ENCODE measurements around the gene HGFAC.

The HGFAC gene

DNA sequence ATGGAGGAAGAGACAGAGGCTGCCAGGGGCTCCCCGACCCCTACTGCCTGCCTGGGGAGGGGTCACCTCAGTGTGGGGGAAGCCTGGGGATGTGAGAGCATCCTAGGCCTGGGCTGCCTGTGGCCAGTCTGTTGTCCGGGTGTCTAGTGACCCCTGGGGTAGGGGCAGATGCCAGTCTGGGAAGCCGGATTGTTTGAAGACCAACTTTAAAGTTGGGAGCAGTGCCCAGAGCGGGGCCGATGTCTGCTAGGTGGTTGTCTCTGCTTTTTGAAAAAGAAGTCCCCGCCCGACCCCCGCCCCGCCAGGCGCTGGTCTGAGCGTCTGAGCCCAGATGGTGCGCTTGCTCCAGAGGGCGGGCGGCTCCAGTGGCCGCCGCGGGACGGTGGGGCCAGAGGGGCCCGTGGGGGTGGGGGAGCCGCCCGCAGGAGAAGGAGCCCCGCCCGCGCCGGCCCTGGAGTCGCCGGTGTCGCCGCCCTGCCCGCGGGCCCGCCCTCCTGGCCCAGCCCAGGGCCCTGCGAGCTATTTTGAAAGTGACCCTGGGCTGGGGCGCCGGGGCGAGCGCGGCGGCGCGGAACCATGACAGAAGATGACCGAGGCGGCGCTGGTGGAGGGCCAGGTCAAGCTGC lies 21.1 kb downstream of the HGFAC start, which contains the start of gene DOK7:
Gene DOK7, plus strand, starts transcription at position 517 of the 626 bp plus-strand sequence. Its CDS starts 70 bp downstream, at position 587.
- no peak for DNase-seq (ENCODE audit: low spot score)

DNA sequence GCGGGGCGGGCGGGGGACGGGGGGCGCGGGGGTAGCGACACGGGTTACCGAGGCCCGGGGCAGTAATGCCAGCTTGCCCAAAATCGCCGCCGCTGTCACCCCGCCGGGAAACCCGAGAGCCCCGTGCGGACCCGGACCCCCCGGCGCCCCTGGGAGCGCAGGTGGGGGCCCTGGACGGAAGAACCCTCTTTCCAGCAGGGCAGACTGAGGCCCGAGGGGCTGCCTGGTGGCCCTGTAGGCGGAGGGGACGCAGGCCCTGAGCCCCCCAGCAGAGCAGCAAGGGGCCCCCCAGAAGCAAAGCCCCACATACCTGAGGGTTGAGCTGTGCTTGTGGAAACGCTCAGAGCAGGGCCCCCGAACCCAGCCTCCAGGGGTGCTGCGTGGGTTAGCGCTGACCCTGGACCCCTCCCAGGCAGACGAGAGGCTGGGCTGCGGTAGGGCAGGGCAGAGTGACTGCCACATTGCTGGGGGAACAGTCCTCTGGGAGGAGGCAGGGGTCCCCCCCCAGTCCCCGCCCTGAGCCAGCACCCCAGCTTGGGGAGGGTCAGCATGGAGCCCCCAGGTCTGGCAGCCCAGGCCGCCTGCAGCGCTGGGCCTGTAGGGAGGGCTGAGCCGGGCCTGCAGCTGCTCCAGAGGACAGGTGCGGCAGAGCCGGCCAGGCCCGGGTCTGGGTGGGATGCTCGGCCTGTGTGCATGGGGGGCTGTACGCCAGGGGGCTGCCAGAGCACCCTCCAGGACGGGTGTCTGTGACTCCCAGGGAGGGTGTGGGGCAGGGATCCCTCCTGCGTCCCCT lies 22.0 kb downstream of the HGFAC start:
- no peak for DNase-seq (ENCODE audit: low spot score)

DNA sequence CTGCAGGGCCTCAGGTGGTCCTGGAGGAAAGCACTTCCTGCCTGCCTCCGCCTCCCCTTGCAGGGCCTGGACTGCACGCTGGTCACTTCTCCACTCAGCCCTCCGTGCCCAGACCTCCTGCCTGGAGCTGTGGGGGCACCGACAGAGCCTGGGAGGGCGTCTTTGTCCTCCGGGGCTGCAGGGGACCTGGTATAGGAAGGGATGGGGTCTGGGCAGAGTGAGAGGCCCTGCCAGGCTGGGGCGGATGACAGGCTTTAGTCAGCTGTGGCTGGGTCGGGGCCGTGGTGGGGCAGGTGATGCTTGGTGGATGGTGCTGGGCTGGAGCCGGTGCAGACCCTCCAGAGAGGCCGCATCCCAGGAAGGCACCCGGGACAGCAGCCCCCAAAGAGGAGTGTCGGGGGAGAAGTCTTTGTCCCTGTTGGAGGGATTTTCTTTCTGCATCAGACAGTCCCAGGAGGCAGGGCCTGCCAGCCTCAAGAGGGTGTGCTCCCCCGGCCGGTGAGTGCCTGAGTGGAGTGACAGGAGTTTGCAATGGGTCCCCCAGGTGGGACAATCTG lies 22.7 kb downstream of the HGFAC start:
- DNase-seq (ENCODE audit: low spot score), result no peak

DNA sequence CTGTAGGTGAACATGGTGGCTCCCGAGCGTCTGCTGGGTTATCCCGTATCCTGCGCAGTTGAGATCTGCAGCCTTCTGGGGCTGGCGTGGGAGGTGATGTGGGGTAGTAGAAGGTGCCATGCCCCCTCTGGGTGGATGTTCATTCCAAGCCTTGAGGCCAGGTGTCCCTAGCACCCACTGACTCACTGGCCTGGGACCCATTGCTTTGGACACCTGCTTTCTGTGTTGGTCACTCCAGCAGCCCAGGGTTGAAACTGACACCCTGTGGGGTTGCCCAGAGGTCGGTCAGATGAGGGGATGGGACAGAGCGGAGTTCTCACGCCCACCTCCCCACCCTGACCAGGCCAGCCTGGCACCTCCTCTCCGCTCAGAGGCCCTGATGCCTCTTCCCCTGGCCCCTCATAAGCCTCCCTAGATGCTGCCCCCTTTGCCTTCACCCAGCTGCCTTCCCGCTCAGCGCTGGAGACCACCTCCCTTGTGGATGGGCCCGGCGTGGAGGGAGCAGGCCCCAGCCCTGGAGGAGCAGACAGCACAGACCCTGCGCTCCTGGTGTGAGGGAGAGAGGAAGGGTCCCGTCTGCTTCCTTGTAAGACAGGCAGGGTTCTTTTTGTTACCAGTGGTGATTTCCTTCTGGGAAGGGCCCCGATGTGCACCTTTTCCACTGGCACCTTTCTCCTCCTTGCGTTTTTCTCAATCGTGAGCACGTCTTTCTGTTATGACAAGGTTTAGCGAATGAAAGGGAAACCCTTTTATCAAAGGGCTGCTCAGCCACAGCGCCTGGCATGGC lies 23.3 kb downstream of the HGFAC start:
- DNase-seq (ENCODE audit: low spot score), result no peak

DNA sequence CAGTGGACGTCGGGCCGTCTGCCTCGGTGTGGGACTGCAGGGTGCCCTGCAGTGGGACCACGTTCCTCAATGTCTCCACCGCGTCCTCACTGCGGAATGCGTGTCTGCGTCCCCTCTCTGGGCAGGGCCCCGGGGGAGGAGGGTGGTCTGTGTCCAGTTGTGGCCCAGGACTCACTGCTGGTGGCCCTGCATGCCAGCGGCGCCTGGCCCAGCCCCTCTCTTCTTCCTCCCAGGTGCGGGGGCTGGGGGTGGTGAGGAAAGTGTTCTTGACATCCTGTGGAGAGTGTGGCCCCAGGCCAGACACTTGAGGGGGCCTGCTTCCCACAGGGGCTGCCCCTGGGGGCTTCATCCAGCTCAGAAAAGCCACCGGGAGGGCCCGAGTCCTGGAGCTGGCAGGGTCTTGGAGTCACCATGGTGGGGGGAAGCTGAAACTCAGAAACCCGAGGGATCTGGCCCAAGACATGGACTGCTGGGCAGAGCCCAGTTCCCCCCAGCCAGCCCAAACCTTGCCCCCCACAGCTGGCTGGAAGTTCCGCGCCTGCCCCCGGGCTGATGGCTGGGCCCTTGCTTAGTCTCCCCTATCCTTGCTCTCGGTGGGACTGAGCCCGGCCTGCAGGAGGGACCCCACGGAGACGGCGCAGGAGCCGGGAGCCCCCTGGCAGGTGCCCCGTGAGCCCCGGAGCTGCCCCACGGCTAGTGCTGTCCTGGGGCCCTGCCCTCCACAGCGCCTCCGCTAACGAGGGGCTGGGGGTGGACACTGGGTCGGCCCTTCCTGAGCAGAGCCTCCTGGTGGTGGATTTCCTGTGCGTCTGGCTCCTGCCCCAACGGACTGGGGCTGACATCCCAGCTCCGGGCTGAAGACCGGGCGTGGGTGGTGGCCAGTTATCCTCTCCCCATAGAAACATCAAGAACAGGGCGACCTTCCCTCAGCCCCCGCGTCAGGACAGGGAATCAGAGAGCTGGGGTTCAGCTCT lies 24.2 kb downstream of the HGFAC start:
- DNase-seq (ENCODE audit: low spot score), result no peak

DNA sequence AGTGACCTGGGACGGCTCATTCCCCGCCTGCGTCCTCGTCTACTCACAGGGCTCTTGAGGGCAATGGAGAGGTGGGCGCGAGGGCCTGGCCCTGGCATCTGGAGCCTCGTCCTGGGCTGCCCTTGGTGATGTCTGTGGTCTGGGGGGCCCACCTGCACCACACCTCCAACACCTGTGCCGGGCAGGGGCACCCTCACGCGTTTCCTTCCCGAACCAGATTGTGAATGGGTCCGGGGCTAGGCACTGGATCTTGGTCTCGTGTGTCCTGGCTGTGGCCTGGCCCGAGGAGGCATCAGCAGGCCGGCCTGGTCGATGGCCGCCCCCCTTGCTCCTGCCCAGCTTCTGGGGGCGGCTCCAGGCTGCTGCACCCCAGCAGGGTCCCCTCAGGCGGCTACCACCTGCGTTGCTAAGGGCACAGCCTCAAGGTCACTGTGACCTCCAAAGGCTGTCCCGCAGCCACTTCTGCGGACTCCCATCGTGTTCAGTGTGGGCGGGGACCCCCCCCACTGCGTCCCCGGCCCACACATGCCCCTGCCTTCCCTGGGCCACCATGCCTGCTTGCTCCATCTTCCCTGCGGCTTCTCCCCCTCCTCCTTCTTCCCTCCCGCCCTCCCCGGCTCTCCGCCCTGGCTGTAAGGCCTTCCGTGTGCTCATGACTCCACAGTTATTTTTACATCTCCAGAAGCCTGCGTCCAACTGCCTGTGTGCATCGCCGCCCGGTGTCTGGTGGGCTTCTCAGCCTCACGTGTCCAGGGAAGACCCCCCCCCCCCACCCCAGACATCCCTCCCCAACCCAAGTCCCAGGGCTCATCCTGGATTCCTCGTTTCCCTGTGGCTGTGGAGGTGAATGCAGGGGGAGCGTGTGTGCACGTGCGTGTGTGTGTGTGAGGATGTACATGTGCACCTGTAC lies 25.2 kb downstream of the HGFAC start:
- no peak for DNase-seq (ENCODE audit: low spot score)

DNA sequence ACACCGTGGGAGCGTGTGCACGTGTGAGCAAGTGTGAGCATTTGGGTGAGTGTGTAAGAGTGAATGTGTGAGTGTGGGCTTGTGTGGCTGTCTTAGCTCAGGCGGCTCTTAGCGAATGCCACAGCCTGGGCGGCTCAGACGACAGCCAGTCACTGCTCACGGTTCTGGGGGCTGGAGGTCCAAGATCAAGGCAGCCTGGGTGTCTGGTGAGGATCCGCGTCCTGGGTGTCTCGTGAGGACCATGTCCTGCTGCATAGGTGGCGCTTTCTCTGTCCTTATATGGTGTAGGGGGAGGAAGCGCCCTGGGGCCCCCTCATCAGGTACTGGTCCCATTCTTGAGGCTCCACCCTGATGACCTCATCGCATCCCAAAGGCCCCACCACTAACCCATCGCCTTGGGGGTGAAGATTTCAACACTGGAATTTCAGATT lies 25.8 kb downstream of the HGFAC start:
- no peak for DNase-seq (ENCODE audit: low spot score)

DNA sequence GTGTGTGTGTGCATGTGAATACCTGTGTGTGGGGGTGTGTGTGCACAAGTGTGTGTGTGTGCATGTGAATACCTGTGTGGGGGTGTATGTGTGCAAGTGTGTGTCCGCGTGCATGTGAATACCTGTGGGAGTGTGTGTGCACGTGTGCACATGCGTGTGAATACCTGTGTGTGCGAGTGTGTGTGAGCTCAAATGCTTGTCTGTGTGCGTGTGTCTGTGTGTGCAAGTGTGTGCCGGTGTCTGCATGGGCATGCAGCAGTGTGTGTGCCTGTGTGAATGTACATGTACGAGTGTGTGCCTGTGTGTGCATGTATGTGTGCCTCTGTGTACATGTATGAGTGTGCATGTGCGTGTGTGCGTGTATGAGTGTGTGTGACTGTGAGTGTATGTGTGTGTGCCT lies 26.4 kb downstream of the HGFAC start:
- no peak for DNase-seq (ENCODE audit: low spot score)

DNA sequence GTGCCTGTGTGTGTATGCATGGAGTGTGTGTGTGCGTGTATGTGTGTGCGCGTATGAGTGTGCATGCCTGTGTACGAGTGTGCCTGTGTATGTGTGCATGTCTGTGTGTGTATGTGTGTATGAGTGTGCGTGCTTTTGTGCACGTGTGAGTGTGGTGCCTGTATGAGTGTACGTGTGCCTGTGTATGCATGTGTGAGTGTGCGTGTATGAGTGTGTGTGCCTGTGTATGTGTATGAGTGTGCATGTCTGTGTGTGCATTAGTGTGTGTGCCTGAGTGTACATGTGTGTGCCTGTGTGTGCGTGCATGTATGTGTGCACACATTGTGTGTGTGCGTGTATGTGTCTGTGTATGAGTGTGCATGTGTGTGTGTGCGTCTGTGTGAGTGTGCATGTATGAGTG lies 27.0 kb downstream of the HGFAC start:
- DNase-seq (ENCODE audit: low spot score), result no peak

DNA sequence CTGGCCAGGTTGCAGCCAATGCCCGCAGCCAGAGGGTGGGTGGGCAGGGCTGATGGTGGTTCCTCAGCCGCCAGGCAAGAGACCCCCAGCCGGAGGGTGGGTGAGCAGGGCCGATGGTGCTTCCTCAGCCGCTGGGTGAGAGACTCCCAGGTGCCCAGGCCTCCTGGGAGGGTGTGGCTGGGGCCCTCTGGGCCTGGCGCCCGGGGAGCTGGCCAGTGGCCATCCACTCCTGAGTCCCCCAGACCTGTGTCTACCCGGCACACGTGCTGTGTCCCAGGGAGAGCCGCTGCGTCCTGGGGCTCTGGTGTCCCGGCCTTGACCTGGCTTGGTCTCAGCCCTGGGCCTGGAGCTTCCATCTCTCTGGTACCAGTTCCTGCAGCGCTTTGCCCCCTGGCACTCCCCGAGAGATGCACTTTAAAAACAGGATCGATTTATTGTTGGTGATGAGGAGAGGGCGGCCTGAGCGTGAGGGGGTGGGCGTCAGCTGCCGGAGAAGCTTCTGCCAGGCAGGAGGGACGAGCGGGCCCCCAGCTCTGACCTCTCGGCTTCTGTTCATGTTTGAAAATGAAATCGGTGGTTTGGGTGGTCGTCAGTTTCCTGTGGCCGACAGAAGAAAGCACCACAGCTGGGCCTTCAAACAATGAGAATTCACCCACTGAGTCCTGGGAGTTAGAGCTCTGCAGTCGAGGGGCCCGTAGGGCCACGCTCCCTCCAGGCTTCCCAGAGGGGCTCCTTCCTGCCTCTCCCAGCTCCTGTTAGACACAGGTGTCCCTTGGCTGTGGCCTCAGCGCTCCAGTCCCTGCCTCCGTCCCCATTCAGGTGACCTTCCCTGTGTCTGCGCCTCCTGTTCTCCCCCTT lies 27.8 kb downstream of the HGFAC start:
- no peak for DNase-seq (ENCODE audit: low spot score)

DNA sequence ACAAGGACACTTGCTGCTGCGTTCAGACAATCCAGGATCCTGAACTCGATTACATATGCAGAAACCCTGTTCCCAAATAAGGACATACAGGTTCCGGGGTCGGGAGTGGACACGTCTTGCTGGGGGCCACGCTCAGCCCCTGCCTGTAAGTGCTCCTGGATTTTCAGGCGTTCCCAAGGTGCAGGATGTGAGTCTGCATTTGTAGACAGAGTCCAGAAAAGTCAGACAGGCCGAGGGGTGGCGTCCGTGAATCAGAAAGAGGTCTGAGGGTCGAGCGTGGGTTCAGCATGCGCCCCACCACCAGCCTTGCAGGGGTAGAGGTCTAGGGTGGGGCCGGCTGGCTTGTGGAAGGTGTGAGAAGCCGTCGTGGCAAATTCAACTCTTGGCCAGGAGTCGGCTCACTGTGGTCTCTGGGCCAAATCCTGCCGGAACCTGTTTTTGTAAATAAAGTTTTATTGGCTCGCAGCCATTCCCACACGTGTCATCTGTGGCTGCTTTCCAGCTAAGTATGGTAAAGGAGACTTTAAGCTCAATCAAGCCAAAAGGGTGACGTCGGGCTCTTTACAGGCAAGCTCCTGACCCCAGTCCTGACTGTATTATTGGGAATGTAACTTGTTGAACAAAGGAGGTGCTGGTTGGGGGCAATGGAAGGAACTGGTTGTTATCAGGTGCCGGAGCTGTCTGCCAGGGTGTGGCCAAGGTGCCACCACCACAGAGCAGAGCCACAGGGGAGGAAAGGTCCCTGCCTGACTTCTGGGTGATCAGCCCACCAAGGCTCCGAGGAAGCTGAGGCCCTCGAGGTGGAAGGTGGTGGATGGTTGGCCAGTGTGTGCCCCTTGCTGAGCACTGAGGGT lies 28.7 kb downstream of the HGFAC start:
- no peak for DNase-seq (ENCODE audit: low spot score)

DNA sequence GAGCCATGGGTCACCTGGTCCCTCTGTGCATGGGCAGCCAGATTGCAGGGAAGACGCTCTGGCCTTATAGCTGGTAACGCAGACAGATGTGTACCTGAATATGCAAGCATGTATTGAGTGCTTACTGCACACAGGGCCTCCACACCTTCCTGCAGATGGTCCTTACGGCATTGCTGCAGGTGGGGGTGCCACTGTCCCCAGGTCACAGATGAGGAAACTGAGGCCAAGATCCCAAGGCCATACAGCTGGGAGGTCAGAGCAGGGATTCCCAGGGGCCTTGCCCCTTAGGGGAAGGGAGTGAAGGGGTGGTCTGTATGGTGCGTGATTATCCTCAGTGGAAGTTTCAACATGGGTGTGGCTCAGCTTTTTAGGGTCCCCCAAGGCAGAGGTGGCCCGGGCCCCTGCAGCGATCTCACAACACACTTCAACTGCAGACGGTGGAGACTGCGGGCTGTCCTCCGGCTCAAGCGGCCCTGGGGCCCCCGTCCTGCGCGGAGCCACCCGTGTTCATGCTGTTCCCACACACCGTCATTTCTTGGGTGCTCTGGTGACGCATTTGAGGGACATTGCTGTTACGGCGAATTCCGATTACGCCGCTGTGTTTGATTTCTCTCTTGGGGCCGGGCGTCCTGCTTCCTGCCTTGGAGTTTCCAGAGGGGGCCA lies 29.5 kb downstream of the HGFAC start:
- DNase-seq (ENCODE audit: low spot score), result no peak

DNA sequence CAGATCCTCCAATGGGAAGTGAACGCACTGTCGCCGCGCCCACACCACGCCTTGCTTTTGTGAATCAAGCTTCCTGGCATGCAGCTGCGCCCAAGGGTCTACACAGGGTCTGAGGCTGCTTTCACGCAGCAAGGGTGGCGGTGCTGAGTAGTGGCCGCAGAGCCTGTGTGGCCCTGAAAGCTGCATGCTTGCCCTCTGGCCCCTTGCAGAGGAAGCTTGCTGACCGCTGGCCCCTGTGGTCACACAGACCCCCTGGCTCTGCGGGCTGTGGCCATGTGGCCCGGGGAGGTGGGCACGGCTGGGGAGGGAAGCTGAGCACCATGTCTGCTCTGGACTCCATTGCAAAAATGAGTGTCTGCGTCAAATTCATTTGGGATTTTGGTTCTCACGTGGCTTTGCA lies 30.1 kb downstream of the HGFAC start:
- DNase-seq (ENCODE audit: low spot score), result no peak

DNA sequence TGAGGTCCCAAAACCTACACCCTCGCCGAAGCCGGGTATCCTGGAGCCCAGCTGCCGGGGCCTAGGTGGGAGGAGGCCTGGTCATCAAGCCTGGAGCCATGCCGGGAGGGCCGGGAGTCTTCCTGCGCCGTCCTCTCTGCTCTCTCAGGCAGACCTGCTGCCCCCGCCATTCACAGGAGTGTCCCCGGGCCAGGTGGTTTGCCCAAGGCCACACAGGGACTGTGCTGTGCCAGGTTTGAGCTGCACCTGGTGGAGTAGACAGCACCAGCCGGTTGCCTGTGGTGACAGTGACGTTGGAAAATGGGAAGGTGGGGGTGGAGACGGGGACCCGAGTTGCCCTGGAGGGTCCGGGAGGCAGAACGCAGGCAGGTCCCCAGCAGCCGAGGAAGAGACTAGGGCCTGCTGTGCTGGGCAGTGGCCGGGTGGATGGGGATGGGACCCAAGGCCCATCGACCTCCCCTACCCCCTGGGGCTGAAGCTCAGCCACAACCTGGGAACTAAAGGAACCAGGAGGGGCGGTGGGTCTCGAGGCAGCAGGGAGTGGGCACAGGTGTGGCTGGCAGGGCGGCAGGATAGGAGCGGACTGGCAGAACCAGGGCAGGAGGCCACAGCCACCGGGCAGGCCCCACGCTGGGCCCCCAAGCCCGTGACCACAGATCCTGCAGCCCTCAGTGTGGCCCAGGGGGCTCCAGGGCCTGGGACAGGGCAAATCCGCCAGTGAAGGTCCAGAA lies 30.8 kb downstream of the HGFAC start:
- DNase-seq (ENCODE audit: low spot score), result no peak

DNA sequence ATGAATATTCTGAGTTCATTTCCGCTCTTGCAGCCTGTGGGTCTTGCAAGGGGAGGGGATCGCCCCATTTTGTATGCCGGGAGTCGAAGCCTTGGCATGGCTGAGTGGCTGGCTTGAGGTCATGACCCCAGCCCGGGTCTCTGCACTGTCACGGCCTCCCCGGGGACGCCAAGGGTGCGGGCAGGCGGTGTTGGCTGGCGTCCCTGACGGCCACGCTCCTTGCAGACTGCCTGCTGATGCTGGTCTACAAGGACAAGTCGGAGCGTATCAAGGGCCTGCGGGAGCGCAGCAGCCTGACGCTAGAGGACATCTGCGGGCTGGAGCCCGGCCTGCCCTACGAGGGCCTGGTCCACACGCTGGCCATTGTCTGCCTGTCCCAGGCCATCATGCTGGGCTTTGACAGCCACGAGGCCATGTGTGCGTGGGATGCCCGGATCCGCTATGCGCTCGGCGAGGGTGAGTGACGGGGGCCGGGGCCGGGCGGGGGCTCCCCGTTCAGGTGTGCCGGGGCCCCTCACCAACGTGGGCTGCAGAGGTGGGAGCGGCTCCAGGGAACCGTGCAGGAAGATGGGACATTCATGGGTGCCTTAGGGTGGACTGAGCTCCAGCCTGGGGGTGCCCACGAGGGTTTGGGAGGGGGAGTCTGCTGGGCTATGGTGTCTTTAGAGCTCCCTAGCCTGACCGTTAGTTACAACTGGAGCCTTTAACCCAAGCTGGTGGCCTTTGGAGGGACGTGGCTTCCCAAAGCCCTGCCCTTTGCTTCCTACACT lies 31.6 kb downstream of the HGFAC start:
- no peak for DNase-seq (ENCODE audit: low spot score)
